ENCODE measurements around the gene KIRREL2. TPM values are rescaled to one million over a fixed set of nuclear protein-coding genes. Genes with fewer than 3 reads are reported as not detected.
"Not testable (repeated sequence)": the region's sequence is repeated elsewhere in the genome, so short reads cannot be mapped to it uniquely, and the experiment has no call there.

The KIRREL2 gene
- total RNA-seq, 2 donors from 2014 or later = 3.0 to 5.6 TPM

GRCh38 chr19:35868172-35868822 lies 11.6 kb downstream of the KIRREL2 start, which contains the start of gene APLP1:
Gene APLP1, plus strand, starts transcription at chr19:35868574. Its CDS starts 63 bp downstream, at chr19:35868637.
- H3K9me3 Mint-ChIP-seq = peaks cover 0 to 1% of the 10 kb centered on the region in 2 donors
- ATAC-seq (replicated peaks in 1 of 2) (peak; percentile 68 to 72), DNase-seq (peak; percentile 81 to 83)
- peaks cover 18% of the 10 kb centered on the region for H3K4me1 Mint-ChIP-seq (ENCODE audit: low read depth)
- H3K36me3 Mint-ChIP-seq (ENCODE audit: insufficient read depth in 2 of 2) = no peaks in the 10 kb centered on the region
- H3K27ac Mint-ChIP-seq = no peak within 1 kb of the TSS
- H3K4me3 Mint-ChIP-seq = peak within 1 kb of the TSS; percentile 69 to 90
- peaks cover 53% of the 10 kb centered on the region for H3K27me3 Mint-ChIP-seq (ENCODE audit: low read depth)

DNA sequence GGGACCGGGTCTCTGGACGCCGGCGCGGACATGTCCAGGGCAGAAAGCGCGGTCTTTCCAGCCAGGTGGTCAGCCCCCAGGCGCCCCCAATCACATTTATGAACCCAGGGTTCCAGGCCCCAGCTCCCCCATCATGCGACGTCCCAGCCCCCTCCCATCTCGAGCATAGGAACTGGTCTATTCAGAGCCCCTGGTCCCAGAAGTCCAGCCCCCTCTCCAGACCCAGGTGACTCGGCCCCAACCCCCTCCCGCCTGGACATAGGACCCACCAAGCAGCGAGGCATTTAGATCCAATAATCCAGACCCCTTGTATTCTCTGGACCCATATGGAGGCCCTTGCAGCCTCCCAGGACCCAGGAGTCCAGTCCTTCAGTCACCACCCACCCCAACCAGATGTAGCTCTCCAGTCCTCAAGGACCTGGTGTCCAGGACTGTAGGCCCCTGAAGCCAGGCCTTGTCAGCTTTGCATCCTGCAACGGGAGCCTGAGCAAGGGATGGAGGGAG lies 12.2 kb downstream of the KIRREL2 start:
- DNase-seq (no peak), ATAC-seq (replicated peaks in 1 of 2) (no peak)
- H3K36me3 Mint-ChIP-seq (ENCODE audit: insufficient read depth in 2 of 2) = no peaks in the 10 kb centered on the region
- H3K4me1 Mint-ChIP-seq (ENCODE audit: low read depth) = peaks cover 18% of the 10 kb centered on the region
- peaks cover 53% of the 10 kb centered on the region for H3K27me3 Mint-ChIP-seq (ENCODE audit: low read depth)
- peaks cover 0 to 1% of the 10 kb centered on the region in 2 donors for H3K9me3 Mint-ChIP-seq
- no peak overlapping the region for H3K27ac Mint-ChIP-seq
- peak overlapping the region; percentile 69 to 90 for H3K4me3 Mint-ChIP-seq

DNA sequence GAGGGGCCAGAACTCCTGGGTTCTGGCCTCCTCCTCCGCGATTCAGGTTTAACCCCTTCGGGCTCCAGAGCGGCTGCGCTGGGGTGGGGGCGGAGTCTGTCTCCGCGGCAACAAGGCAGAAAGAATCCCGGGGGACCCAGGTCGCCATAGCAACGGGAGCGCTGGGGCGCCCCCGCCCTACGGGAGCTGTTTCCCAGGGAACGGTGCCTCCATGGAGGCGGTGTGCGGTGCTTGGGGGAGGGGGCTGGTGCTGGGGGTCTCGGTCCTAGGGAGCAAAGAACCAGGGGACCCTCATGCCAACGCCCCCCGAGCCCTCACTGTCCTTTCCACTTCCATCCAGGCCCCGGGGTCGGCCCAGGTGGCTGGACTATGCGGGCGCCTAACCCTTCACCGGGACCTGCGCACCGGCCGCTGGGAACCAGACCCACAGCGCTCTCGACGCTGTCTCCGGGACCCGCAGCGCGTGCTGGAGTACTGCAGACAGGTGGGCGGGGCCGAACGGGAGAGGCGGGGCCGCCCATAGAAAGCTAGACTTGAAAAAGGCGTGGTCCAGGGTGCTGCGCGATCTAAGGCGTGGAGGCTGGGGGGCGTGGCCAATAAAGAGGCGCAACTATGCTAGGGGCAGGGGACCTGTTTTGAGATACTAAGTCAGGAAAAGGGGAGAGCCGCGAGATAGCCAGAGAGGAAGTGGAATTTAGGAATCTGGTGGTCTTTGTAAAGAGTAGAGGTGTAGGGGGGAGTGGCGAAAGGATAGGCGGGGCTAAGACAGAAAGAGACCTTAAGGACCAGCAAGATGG lies 12.8 kb downstream of the KIRREL2 start:
- H3K27ac Mint-ChIP-seq = no peak overlapping the region
- peaks cover 18% of the 10 kb centered on the region for H3K4me1 Mint-ChIP-seq (ENCODE audit: low read depth)
- H3K36me3 Mint-ChIP-seq (ENCODE audit: insufficient read depth in 2 of 2) = no peaks in the 10 kb centered on the region
- DNase-seq = peak; percentile 92 to 93
- peak; percentile 91 to 92 for ATAC-seq (replicated peaks in 1 of 2)
- peaks cover 53% of the 10 kb centered on the region for H3K27me3 Mint-ChIP-seq (ENCODE audit: low read depth)
- peak overlapping the region; percentile 90 to 91 for H3K4me3 Mint-ChIP-seq
- H3K9me3 Mint-ChIP-seq = peaks cover 0 to 1% of the 10 kb centered on the region in 2 donors

DNA sequence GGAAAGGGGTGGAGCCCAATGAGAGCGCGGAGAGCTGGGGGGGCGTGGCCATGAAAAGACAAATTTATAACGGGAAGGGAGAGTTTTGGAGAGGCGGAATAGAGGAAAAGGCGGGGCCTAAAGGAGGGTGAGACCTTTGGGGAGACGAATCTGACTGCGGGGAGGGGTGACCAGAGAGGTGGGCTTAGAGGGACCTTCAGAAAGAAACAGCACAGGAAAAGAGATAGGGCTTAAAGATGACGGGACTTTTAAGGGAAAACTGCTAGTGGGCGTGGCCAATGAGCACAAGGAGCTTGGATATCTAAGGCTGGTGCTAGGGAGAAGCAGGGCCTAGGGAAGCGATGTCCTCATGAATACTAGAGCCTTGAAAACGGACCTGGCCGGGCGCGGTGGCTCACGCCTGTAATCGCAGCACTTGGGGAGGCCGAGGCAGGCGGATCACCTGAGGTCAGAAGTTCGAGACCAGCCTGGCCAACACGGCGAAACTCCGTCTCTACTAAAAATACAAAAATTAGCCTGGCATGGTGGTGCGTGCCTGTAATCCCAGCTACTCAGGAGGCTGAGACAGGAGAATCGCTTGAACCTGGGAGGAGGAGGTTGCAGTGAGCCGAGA lies 13.5 kb downstream of the KIRREL2 start:
- Mint-ChIP-seq H3K4me1 (ENCODE audit: low read depth) (peaks cover 18% of the 10 kb centered on the region), H3K27me3 (ENCODE audit: low read depth) (peaks cover 46% of the 10 kb centered on the region), H3K4me3 (peak overlapping the region; percentile 90 to 91)
- H3K9me3 Mint-ChIP-seq; H3K36me3 Mint-ChIP-seq (ENCODE audit: insufficient read depth in 2 of 2); ATAC-seq (replicated peaks in 1 of 2); H3K27ac Mint-ChIP-seq: not testable (repeated sequence)
- peak in 1 of 2 donors; percentile 82 for DNase-seq

GRCh38 chr19:35870798-35871197 lies 14.1 kb downstream of the KIRREL2 start:
- H3K4me3 Mint-ChIP-seq = peak overlapping the region in 1 of 2 donors; percentile 90
- no peak for ATAC-seq (replicated peaks in 1 of 2)
- H3K4me1 Mint-ChIP-seq (ENCODE audit: low read depth) = peaks cover 18% of the 10 kb centered on the region
- H3K9me3 Mint-ChIP-seq = peaks cover 0 to 1% of the 10 kb centered on the region in 2 donors
- no peak overlapping the region for H3K27ac Mint-ChIP-seq
- peaks cover 41% of the 10 kb centered on the region for H3K27me3 Mint-ChIP-seq (ENCODE audit: low read depth)
- H3K36me3 Mint-ChIP-seq (ENCODE audit: insufficient read depth in 2 of 2) = no peaks in the 10 kb centered on the region
- no peak for DNase-seq

DNA sequence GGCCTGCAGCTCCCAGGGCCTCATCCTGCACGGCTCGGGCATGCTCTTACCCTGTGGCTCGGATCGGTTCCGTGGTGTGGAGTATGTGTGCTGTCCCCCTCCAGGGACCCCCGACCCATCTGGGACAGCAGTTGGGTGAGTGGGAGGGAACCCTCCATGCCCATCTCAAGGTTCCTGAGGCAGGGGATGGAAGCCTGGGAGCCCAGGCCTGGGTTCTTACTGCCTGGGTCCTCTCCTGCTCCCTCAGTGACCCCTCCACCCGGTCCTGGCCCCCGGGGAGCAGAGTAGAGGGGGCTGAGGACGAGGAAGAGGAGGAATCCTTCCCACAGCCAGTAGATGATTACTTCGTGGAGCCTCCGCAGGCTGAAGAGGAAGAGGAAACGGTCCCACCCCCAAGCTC lies 14.9 kb downstream of the KIRREL2 start:
- no peak overlapping the region for H3K4me3 Mint-ChIP-seq
- DNase-seq (no peak), ATAC-seq (replicated peaks in 1 of 2) (no peak)
- H3K9me3 Mint-ChIP-seq = peaks cover 0 to 1% of the 10 kb centered on the region in 2 donors
- H3K36me3 Mint-ChIP-seq (ENCODE audit: insufficient read depth in 2 of 2) = no peaks in the 10 kb centered on the region
- no peak overlapping the region for H3K27ac Mint-ChIP-seq
- peaks cover 18% of the 10 kb centered on the region for H3K4me1 Mint-ChIP-seq (ENCODE audit: low read depth)
- peaks cover 32% of the 10 kb centered on the region for H3K27me3 Mint-ChIP-seq (ENCODE audit: low read depth)

- Mint-ChIP-seq H3K9me3 (peaks cover 0 to 1% of the 10 kb centered on the region in 2 donors), H3K27ac (no peak overlapping the region), H3K4me1 (ENCODE audit: low read depth) (peaks cover 18% of the 10 kb centered on the region), H3K4me3 (no peak overlapping the region), H3K36me3 (ENCODE audit: insufficient read depth in 2 of 2) (no peaks in the 10 kb centered on the region), H3K27me3 (ENCODE audit: low read depth) (peaks cover 29% of the 10 kb centered on the region)
- DNase-seq = no peak
- ATAC-seq (replicated peaks in 1 of 2) = no peak
These were observed 15.5 kb downstream of the KIRREL2 start for GRCh38 chr19:35872180-35872579.

- ATAC-seq (replicated peaks in 1 of 2) = no peak
- H3K9me3 Mint-ChIP-seq = no peaks in the 10 kb centered on the region
- no peak overlapping the region for H3K27ac Mint-ChIP-seq
- H3K4me3 Mint-ChIP-seq = no peak overlapping the region
- DNase-seq = no peak
- H3K27me3 Mint-ChIP-seq (ENCODE audit: low read depth) = peaks cover 23% of the 10 kb centered on the region
- peaks cover 13% of the 10 kb centered on the region for H3K4me1 Mint-ChIP-seq (ENCODE audit: low read depth)
- no peaks in the 10 kb centered on the region for H3K36me3 Mint-ChIP-seq (ENCODE audit: insufficient read depth in 2 of 2)
These were observed 17.8 kb downstream of the KIRREL2 start for GRCh38 chr19:35874392-35874930.

DNA sequence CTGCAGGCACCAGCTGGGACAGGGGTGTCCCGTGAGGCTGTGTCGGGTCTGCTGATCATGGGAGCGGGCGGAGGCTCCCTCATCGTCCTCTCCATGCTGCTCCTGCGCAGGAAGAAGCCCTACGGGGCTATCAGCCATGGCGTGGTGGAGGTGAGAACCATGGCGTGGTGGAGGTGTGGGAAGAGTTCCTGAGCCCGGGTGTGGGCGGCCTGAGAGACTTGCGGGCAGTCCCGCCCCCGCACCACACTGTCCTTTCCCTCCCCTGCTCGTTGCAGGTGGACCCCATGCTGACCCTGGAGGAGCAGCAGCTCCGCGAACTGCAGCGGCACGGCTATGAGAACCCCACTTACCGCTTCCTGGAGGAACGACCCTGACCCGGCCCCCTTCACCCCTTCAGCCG lies 22.4 kb downstream of the KIRREL2 start:
- peaks cover 19% of the 10 kb centered on the region for H3K27me3 Mint-ChIP-seq (ENCODE audit: low read depth)
- H3K4me1 Mint-ChIP-seq (ENCODE audit: low read depth) = peaks cover 12% of the 10 kb centered on the region

GRCh38 chr19:35879770-35880317 lies 23.1 kb downstream of the KIRREL2 start:
- no peaks in the 10 kb centered on the region for H3K36me3 Mint-ChIP-seq (ENCODE audit: insufficient read depth in 2 of 2)
- ATAC-seq (replicated peaks in 1 of 2) (peak; percentile 71 to 81), DNase-seq (peak; percentile 86 to 88)
- H3K27me3 Mint-ChIP-seq (ENCODE audit: low read depth) = peaks cover 19% of the 10 kb centered on the region
- no peak overlapping the region for H3K27ac Mint-ChIP-seq
- no peaks in the 10 kb centered on the region for H3K9me3 Mint-ChIP-seq
- H3K4me3 Mint-ChIP-seq = peak overlapping the region in 1 of 2 donors; percentile 17
- peaks cover 15% of the 10 kb centered on the region for H3K4me1 Mint-ChIP-seq (ENCODE audit: low read depth)

More for the DNA sequence above, 22.4 kb downstream of the KIRREL2 start:
- Mint-ChIP-seq H3K27ac (no peak overlapping the region), H3K4me3 (no peak overlapping the region), H3K36me3 (ENCODE audit: insufficient read depth in 2 of 2) (no peaks in the 10 kb centered on the region), H3K9me3 (no peaks in the 10 kb centered on the region)
- no peak for DNase-seq
- no peak for ATAC-seq (replicated peaks in 1 of 2)

- H3K27me3 Mint-ChIP-seq (ENCODE audit: low read depth) = peaks cover 19% of the 10 kb centered on the region
- H3K9me3 Mint-ChIP-seq = no peaks in the 10 kb centered on the region
- peaks cover 15% of the 10 kb centered on the region for H3K4me1 Mint-ChIP-seq (ENCODE audit: low read depth)
- H3K4me3 Mint-ChIP-seq = no peak overlapping the region
- peak overlapping the region; percentile 10 for H3K27ac Mint-ChIP-seq
- ATAC-seq (replicated peaks in 1 of 2) = peak; percentile 25 to 49
- peak in 1 of 2 donors; percentile 48 for DNase-seq
- peaks cover 0 to 6% of the 10 kb centered on the region in 2 donors for H3K36me3 Mint-ChIP-seq (ENCODE audit: insufficient read depth in 2 of 2)
These were observed 25.6 kb downstream of the KIRREL2 start for GRCh38 chr19:35882114-35882832.

DNA sequence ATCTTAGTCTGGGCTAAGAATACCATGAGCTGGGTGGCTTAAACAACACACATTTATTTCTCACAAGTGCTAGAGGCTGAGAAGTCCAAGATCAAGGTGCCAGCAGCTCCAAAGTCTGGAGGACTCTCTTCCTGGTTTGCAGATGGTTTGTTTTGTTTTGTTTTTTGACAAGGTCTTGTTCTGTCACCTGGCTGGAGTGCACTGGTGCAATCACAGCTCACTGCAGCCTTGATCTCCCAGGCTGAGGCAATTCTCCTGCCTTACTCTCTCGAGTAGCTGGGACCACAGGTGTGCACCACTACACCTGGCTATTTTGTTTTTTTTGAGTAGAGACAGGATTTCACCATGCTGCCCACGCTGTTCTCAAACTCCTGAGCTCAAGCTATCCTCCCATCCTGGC lies 27.2 kb downstream of the KIRREL2 start:
- H3K27ac Mint-ChIP-seq = no peak overlapping the region
- no peak overlapping the region for H3K4me3 Mint-ChIP-seq
- H3K27me3 Mint-ChIP-seq (ENCODE audit: low read depth) = peaks cover 12% of the 10 kb centered on the region
- peaks cover 24% of the 10 kb centered on the region for H3K4me1 Mint-ChIP-seq (ENCODE audit: low read depth)
- peaks cover 3 to 16% of the 10 kb centered on the region in 2 donors for H3K36me3 Mint-ChIP-seq (ENCODE audit: insufficient read depth in 2 of 2)
- no peaks in the 10 kb centered on the region for H3K9me3 Mint-ChIP-seq
- ATAC-seq (replicated peaks in 1 of 2) = peak in 1 of 2 donors; percentile 5
- no peak for DNase-seq
